Measurements from ENCODE around the gene CCDC148.

The CCDC148 gene

DNA sequence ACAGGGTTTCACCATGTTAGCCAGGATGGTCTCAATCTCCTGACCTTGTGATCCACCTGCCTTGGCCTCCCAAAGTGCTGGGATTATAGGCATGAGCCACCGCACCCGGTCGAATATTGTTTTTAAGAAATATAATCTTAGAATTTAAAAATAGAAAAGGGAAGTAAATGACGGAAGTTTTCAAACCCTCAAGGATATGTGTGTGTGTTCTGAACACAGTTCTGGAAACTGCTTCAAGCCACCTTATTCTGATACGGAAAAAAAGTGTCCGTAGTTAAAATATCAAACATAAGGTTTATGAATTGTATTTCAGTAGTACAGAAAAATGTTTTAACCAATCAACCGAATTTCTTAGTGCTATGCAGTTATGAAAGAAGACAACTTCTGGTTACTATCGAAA is 239.0 kb downstream of the CCDC148 start:
- H3K9me3 ChIP-seq (ENCODE audit: control insufficient read depth, insufficient read depth, low read length): no peaks in the 10 kb centered on the region
- no peaks in the 10 kb centered on the region for H3K36me3 ChIP-seq (ENCODE audit: control insufficient read depth, insufficient read depth, low read length)
- H3K27me3 ChIP-seq (ENCODE audit: control insufficient read depth, insufficient read depth, low read length): no peaks in the 10 kb centered on the region
- peaks cover 8% of the 10 kb centered on the region for H3K4me1 ChIP-seq (ENCODE audit: control insufficient read depth, insufficient read depth, low read length)
- no peak overlapping the region for H3K4me3 ChIP-seq (ENCODE audit: low read depth, low read length)
- H3K9ac ChIP-seq (ENCODE audit: low read depth, low read length): no peak overlapping the region

DNA sequence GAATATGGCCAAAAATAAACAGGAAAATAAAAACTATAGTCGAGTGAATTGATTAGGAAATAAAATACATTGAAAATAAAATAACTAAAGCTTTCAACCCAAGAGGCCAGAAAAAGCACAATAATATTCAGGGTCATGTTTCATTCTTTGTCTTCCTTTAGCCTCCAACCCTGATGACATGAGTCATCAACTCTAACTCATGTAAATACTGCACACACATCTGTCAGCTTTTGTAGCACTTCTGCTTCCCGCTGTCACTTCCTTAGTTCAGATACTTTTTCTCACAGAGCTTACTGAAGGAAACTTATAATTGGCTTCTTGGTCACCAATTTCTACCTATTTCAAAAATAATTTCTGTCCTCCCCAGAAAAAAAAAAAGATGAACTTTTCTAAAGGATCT is 242.1 kb downstream of the CCDC148 start:
- no peak overlapping the region for H3K9ac ChIP-seq (ENCODE audit: low read depth, low read length)
- H3K4me3 ChIP-seq (ENCODE audit: low read depth, low read length): no peak overlapping the region
- H3K4me1 ChIP-seq (ENCODE audit: control insufficient read depth, insufficient read depth, low read length): peaks cover 8% of the 10 kb centered on the region
- no peaks in the 10 kb centered on the region for H3K9me3 ChIP-seq (ENCODE audit: control insufficient read depth, insufficient read depth, low read length)
- no peaks in the 10 kb centered on the region for H3K36me3 ChIP-seq (ENCODE audit: control insufficient read depth, insufficient read depth, low read length)
- H3K27me3 ChIP-seq (ENCODE audit: control insufficient read depth, insufficient read depth, low read length): no peaks in the 10 kb centered on the region

DNA sequence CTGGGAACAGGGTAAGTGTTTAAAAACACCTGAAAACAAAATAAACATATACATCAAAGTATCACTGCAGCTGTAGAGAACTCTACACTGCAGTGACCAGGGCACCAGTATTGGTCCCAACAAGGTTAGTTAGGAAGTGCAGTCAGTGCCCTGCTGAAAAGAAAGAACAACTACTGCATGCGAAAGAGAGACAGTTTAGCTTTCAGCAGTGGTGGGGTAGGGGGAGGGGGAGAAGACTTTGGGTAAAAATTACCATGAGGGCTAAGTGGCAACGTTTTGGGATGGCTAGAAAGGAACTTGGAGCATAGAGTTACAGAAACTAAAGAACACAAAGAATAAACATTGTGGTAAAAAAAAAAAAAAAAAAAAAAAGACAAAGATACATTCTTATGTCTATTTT is 242.8 kb downstream of the CCDC148 start:
- H3K4me1 ChIP-seq (ENCODE audit: control insufficient read depth, insufficient read depth, low read length): peaks cover 8% of the 10 kb centered on the region
- H3K36me3 ChIP-seq (ENCODE audit: control insufficient read depth, insufficient read depth, low read length): no peaks in the 10 kb centered on the region
- H3K4me3 ChIP-seq (ENCODE audit: low read depth, low read length): no peak overlapping the region
- no peaks in the 10 kb centered on the region for H3K27me3 ChIP-seq (ENCODE audit: control insufficient read depth, insufficient read depth, low read length)
- H3K9me3 ChIP-seq (ENCODE audit: control insufficient read depth, insufficient read depth, low read length): no peaks in the 10 kb centered on the region
- no peak overlapping the region for H3K9ac ChIP-seq (ENCODE audit: low read depth, low read length)

DNA sequence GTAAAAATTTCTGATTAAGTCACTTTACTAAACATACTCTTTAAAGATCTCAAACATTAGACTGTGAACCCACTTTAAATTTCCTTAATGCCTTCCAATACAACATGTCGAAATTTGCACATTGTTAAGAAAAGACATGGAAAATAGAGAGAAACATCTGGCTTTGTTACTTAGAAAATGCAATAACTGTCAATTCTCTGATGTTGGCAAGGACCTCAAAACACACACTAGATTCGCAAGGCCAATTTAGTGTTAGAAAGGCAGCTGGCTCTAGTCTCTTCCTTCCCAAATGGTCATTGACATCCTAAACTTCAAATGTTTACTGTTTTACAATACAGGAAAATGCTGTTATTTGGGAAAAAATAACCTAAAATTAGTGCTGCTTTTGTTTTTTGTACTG is 244.3 kb downstream of the CCDC148 start:
- H3K9me3 ChIP-seq (ENCODE audit: control insufficient read depth, insufficient read depth, low read length): no peaks in the 10 kb centered on the region
- no peaks in the 10 kb centered on the region for H3K36me3 ChIP-seq (ENCODE audit: control insufficient read depth, insufficient read depth, low read length)
- H3K4me1 ChIP-seq (ENCODE audit: control insufficient read depth, insufficient read depth, low read length): peaks cover 8% of the 10 kb centered on the region
- H3K9ac ChIP-seq (ENCODE audit: low read depth, low read length): no peak overlapping the region
- no peaks in the 10 kb centered on the region for H3K27me3 ChIP-seq (ENCODE audit: control insufficient read depth, insufficient read depth, low read length)
- no peak overlapping the region for H3K4me3 ChIP-seq (ENCODE audit: low read depth, low read length)

DNA sequence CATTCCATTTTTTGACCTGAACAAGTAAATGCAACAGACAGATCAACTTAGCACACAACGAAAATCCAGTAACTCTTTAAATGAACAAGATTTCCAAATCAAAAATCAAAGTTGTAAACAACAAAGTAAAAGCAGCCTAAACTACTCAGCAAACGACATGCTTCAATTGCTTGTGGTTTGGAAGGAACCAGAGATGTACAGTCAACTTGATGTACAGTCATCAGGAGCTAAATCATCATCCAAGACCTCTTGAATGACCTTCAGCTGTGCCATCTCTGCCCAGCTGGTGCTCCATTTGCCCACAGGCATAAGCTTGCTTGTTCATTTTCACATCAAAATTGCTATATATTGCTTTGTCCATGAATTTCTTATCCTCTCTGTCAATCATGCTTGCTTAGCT is 245.1 kb downstream of the CCDC148 start:
- Histone ChIP-seq H3K36me3 (ENCODE audit: control insufficient read depth, insufficient read depth, low read length) (no peaks in the 10 kb centered on the region), H3K4me1 (ENCODE audit: control insufficient read depth, insufficient read depth, low read length) (peaks cover 8% of the 10 kb centered on the region), H3K27me3 (ENCODE audit: control insufficient read depth, insufficient read depth, low read length) (no peaks in the 10 kb centered on the region), H3K9ac (ENCODE audit: low read depth, low read length) (no peak overlapping the region), H3K4me3 (ENCODE audit: low read depth, low read length) (no peak overlapping the region), H3K9me3 (ENCODE audit: control insufficient read depth, insufficient read depth, low read length) (no peaks in the 10 kb centered on the region)

DNA sequence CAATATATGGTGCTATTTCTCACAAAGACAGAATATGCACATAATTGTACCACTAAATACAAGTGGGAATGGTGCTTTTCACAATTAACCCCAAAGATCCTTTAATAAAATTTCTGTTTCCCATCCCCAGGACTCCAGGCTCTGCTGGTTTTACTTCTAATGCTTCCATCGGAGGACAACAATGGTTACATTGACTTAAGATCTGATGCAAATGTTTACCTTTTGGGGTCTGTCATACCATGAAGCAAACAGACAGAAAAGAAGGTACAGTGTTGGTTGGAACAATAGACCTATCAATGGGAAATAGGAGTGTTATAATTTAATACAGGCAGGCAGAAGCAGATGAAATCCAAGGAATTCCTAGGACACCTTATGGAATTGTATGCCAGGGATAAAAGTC is 249.2 kb downstream of the CCDC148 start:
- no peaks in the 10 kb centered on the region for H3K27me3 ChIP-seq (ENCODE audit: control insufficient read depth, insufficient read depth, low read length)
- no peak overlapping the region for H3K4me3 ChIP-seq (ENCODE audit: low read depth, low read length)
- no peaks in the 10 kb centered on the region for H3K4me1 ChIP-seq (ENCODE audit: control insufficient read depth, insufficient read depth, low read length)
- no peaks in the 10 kb centered on the region for H3K9me3 ChIP-seq (ENCODE audit: control insufficient read depth, insufficient read depth, low read length)
- no peaks in the 10 kb centered on the region for H3K36me3 ChIP-seq (ENCODE audit: control insufficient read depth, insufficient read depth, low read length)
- no peak overlapping the region for H3K9ac ChIP-seq (ENCODE audit: low read depth, low read length)

DNA sequence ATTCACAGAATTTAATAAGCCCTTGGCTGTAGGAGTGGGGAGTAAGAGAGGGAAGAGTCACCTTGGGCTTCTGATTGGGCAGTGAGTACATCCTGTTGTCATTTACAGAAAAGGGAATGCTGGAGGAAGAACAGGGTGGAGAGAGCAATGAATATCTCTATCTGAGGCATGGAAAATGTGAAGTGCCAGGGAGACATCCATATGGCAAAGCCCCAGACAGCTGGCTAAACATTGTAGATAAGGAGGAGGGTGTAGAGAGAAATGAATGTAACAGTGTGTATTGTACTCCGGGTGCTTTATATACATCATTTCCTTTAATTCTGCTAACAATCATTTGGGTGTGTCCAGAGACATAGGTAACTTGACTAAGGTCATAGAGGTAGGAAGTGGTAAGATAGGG is 251.3 kb downstream of the CCDC148 start:
- no peaks in the 10 kb centered on the region for H3K9me3 ChIP-seq (ENCODE audit: control insufficient read depth, insufficient read depth, low read length)
- no peak overlapping the region for H3K4me3 ChIP-seq (ENCODE audit: low read depth, low read length)
- no peaks in the 10 kb centered on the region for H3K27me3 ChIP-seq (ENCODE audit: control insufficient read depth, insufficient read depth, low read length)
- no peaks in the 10 kb centered on the region for H3K4me1 ChIP-seq (ENCODE audit: control insufficient read depth, insufficient read depth, low read length)
- H3K36me3 ChIP-seq (ENCODE audit: control insufficient read depth, insufficient read depth, low read length): no peaks in the 10 kb centered on the region
- no peak overlapping the region for H3K9ac ChIP-seq (ENCODE audit: low read depth, low read length)

DNA sequence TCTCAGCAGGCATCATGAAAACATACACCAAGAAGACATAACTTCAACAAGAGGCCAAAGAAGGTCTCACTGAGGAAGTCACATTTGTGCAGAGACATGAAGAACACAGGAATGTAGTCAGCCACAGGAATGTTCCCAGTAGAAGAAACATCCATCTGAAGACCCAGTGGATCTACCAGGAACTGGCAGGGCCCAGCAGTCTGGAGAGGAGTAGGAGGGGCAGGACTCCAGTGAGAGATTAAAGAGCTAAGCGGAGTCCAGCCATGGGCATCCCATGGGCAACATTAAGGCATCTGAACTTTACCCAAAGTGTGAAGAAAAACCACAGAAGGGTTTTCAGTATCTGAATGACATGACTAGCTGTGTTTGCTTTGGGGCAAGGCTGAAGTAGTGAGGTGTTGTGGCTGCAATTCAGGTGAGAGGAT is 251.8 kb downstream of the CCDC148 start:
- Histone ChIP-seq H3K4me1 (ENCODE audit: control insufficient read depth, insufficient read depth, low read length) (no peaks in the 10 kb centered on the region), H3K36me3 (ENCODE audit: control insufficient read depth, insufficient read depth, low read length) (no peaks in the 10 kb centered on the region), H3K9me3 (ENCODE audit: control insufficient read depth, insufficient read depth, low read length) (no peaks in the 10 kb centered on the region), H3K9ac (ENCODE audit: low read depth, low read length) (no peak overlapping the region), H3K4me3 (ENCODE audit: low read depth, low read length) (no peak overlapping the region), H3K27me3 (ENCODE audit: control insufficient read depth, insufficient read depth, low read length) (no peaks in the 10 kb centered on the region)

DNA sequence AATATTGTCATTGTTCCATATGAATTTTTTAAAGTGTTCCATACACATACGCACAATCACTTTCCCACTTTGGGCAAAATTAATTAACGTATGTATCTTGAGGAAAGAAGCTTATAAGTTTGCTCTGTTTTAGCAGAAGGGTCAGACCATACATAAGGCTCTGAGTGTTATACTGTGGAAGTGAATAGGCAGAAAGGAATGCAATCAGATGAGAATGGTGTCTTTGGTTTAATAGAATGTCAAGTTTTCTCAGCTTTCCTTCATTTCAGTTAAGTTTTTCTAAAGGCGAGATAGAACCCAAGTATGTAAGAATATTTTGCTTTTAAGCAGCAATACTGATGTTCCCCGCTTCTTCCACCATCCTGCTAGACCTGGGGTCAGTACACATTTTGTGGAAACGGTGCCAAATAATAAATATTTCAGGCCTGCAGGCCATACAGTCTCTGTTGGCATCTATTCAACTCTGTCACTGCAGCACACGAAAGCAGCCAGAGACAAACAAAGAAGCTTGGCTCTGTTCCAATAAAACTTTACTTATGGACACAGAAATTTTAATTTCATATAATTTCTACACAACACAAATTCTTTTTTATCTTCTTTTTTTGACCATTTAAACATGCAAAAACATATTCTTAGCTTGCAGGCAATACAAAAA is 254.3 kb downstream of the CCDC148 start:
- no peaks in the 10 kb centered on the region for H3K27me3 ChIP-seq (ENCODE audit: control insufficient read depth, insufficient read depth, low read length)
- no peak overlapping the region for H3K4me3 ChIP-seq (ENCODE audit: low read depth, low read length)
- no peak overlapping the region for H3K9ac ChIP-seq (ENCODE audit: low read depth, low read length)
- H3K9me3 ChIP-seq (ENCODE audit: control insufficient read depth, insufficient read depth, low read length): no peaks in the 10 kb centered on the region
- no peaks in the 10 kb centered on the region for H3K36me3 ChIP-seq (ENCODE audit: control insufficient read depth, insufficient read depth, low read length)
- H3K4me1 ChIP-seq (ENCODE audit: control insufficient read depth, insufficient read depth, low read length): no peaks in the 10 kb centered on the region

DNA sequence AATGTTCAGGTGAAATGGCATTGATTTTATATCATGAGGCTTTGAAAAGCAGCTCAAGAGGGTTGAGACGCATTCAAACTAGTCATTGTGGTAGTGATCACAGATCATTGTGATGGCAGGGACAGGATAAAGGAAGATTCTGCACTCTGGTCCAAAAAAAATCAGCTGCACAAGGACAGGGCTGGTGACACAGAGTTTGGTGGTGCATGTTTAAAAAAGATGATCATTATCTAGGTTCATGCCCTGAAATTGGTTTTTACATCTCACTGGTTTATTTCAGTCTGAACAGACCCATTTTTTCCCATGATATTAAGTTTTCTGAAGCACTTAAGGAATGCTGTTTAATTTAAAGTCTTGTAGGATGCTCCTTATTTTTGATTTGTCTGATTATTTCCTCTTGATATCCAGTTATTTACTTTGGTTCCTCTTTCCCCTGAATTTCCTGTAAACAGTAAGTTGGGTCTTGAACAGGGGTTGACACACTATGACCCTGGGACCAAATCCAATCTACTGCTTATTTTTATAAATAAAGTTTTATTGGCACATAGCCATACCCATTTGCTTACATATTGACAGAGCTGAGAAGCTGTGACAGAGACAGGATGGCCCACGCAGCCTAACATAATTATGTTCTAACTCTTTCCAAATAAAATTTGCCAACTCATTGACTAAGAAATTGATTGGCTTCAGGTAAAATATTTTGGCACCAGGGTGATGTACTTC is 256.5 kb downstream of the CCDC148 start:
- Histone ChIP-seq H3K9me3 (ENCODE audit: control insufficient read depth, insufficient read depth, low read length) (no peaks in the 10 kb centered on the region), H3K4me1 (ENCODE audit: control insufficient read depth, insufficient read depth, low read length) (no peaks in the 10 kb centered on the region), H3K4me3 (ENCODE audit: low read depth, low read length) (no peak overlapping the region), H3K36me3 (ENCODE audit: control insufficient read depth, insufficient read depth, low read length) (no peaks in the 10 kb centered on the region), H3K9ac (ENCODE audit: low read depth, low read length) (no peak overlapping the region), H3K27me3 (ENCODE audit: control insufficient read depth, insufficient read depth, low read length) (no peaks in the 10 kb centered on the region)

DNA sequence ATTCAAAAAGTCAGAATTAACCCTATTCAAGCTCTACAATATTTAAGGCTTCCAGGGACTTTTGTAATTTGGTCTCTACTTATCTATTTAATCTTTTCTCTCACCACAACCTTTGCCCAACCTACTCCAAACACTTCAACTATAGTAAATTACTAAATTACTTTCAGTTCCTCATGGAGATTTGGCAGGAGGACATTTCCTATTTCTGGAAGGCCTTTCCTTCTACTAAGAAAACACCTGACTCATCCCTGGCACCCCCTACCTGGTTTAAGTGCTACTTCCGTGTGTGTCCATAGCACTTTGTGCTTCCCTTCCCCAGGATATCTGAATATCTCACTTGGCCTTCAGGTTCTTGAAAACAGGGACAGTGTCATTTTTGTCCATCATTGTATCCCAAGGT is 258.6 kb downstream of the CCDC148 start:
- Histone ChIP-seq H3K9ac (ENCODE audit: low read depth, low read length) (no peak overlapping the region), H3K4me1 (ENCODE audit: control insufficient read depth, insufficient read depth, low read length) (no peaks in the 10 kb centered on the region), H3K9me3 (ENCODE audit: control insufficient read depth, insufficient read depth, low read length) (no peaks in the 10 kb centered on the region), H3K4me3 (ENCODE audit: low read depth, low read length) (no peak overlapping the region), H3K36me3 (ENCODE audit: control insufficient read depth, insufficient read depth, low read length) (no peaks in the 10 kb centered on the region), H3K27me3 (ENCODE audit: control insufficient read depth, insufficient read depth, low read length) (no peaks in the 10 kb centered on the region)

DNA sequence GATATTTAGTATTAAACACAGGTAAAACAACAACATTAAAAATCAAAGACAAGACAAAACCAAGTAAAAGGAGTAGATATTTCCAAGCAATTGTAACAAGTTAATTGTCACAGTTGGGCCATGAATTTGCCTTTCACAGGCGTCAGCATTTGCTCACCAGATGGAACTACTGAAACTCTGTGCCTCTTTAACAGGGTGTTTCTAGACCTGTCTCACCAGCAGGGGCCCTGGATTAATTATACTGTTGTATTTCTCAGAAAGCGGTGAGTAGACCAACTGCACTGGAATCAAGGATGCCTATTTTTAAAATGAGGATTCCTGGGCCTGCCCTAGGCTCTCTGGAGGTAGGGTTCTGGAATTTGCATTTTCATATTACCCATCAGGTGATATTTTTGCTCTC is 262.3 kb downstream of the CCDC148 start:
- peaks cover 13% of the 10 kb centered on the region for H3K4me1 ChIP-seq (ENCODE audit: control insufficient read depth, insufficient read depth, low read length)
- no peaks in the 10 kb centered on the region for H3K36me3 ChIP-seq (ENCODE audit: control insufficient read depth, insufficient read depth, low read length)
- no peak overlapping the region for H3K9ac ChIP-seq (ENCODE audit: low read depth, low read length)
- no peaks in the 10 kb centered on the region for H3K27me3 ChIP-seq (ENCODE audit: control insufficient read depth, insufficient read depth, low read length)
- no peaks in the 10 kb centered on the region for H3K9me3 ChIP-seq (ENCODE audit: control insufficient read depth, insufficient read depth, low read length)
- no peak overlapping the region for H3K4me3 ChIP-seq (ENCODE audit: low read depth, low read length)
